OCI-LY1 (cell line): ENCODE results near the gene TCF21.

Experiments used
- H2AFZ ChIP-seq: fragments of 200-600 bp; sonication (generic), shearing (Covaris generic); 2 replicates; pipeline ENCODE4 v1.6.0; 2014; ENCODE audit warnings: antibody characterized with exemption, mild to moderate bottlenecking, low read length
- H3F3A ChIP-seq: fragments of 200-600 bp; sonication (generic), shearing (Covaris generic); 2 replicates; pipeline ENCODE4 v1.6.0; 2014; ENCODE audit warnings: mild to moderate bottlenecking, antibody characterized with exemption, low read length, moderate library complexity; ENCODE audit not compliant: insufficient read depth
- H3K27ac ChIP-seq: fragments of 200-600 bp; sonication (generic); 2 replicates; pipeline ENCODE4 v1.5.1; 2014; ENCODE audit warnings: low read length, mixed run types, mild to moderate bottlenecking, low read depth; ENCODE audit not compliant: poor library complexity, severe bottlenecking
- H3K27me3 ChIP-seq: fragments of 200-600 bp; sonication (generic); 2 replicates; pipeline ENCODE4 v1.6.0; 2014; ENCODE audit warnings: antibody characterized with exemption, mild to moderate bottlenecking, low read length, moderate library complexity; ENCODE audit not compliant: insufficient read depth
- H3K36me3 ChIP-seq: fragments of 200-600 bp; sonication (generic); 2 replicates; pipeline ENCODE4 v1.6.1; 2014; ENCODE audit warnings: mild to moderate bottlenecking, antibody characterized with exemption, low read length, moderate library complexity, mixed read lengths; ENCODE audit not compliant: insufficient read depth
- H3K4me1 ChIP-seq: fragments of 200-600 bp; sonication (generic); 2 replicates; pipeline ENCODE4 v1.5.1; 2014; ENCODE audit warnings: mild to moderate bottlenecking, low read length, moderate library complexity; ENCODE audit not compliant: insufficient read depth, severe bottlenecking
- H3K4me2 ChIP-seq: fragments of 200-600 bp; sonication (generic), shearing (Covaris generic); 2 replicates; pipeline ENCODE4 v1.6.1; 2014; ENCODE audit warnings: low read length
- H3K4me3 ChIP-seq: fragments of 200-600 bp; sonication (generic); 2 replicates; pipeline ENCODE4 v1.5.1; 2014; ENCODE audit warnings: low read length, low read depth, mild to moderate bottlenecking, mixed read lengths; ENCODE audit not compliant: poor library complexity, severe bottlenecking
- H3K79me2 ChIP-seq: fragments of 200-600 bp; shearing (Covaris generic); 2 replicates; pipeline ENCODE4 v1.6.1; 2016; ENCODE audit warnings: mixed run types, low read length, mixed read lengths; ENCODE audit not compliant: insufficient read depth
- H3K9ac ChIP-seq: fragments of 200-600 bp; sonication (generic), shearing (Covaris generic); 2 replicates; pipeline ENCODE4 v1.6.1; 2014; ENCODE audit warnings: mild to moderate bottlenecking, low read length, mixed read lengths
- H3K9me2 ChIP-seq: fragments of 200-600 bp; sonication (generic), shearing (Covaris generic); 2 replicates; pipeline ENCODE4 v1.6.1; 2014; ENCODE audit warnings: low read depth, mild to moderate bottlenecking, low read length, mixed read lengths
- H3K9me3 ChIP-seq: fragments of 200-600 bp; shearing (Covaris generic); 2 replicates; pipeline ENCODE4 v1.6.1; 2014; ENCODE audit warnings: low read length, mixed read lengths
- H4K20me1 ChIP-seq: fragments of 200-600 bp; sonication (generic), shearing (Covaris generic); 2 replicates; pipeline ENCODE4 v1.6.0; 2016; ENCODE audit warnings: mild to moderate bottlenecking, low read length; ENCODE audit not compliant: insufficient read depth
- EZH2 ChIP-seq: fragments of 200-600 bp; sonication (generic), shearing (Covaris generic); IDR thresholded peaks from 2 replicates; pipeline ENCODE4 v1.8.0; 2017; ENCODE audit warnings: borderline replicate concordance, mixed run types, mild to moderate bottlenecking, antibody characterized with exemption, low read length, moderate library complexity, mixed read lengths
- TF ChIP-seq, protein P1 (sequence below): fragments of 200-600 bp; sonication (generic), shearing (Covaris generic); IDR thresholded peaks from 2 replicates; pipeline ENCODE4 v1.5.1; 2017; ENCODE audit warnings: mild to moderate bottlenecking, antibody characterized with exemption, low read length, moderate library complexity, mixed read lengths

TCF21 gene

DNA sequence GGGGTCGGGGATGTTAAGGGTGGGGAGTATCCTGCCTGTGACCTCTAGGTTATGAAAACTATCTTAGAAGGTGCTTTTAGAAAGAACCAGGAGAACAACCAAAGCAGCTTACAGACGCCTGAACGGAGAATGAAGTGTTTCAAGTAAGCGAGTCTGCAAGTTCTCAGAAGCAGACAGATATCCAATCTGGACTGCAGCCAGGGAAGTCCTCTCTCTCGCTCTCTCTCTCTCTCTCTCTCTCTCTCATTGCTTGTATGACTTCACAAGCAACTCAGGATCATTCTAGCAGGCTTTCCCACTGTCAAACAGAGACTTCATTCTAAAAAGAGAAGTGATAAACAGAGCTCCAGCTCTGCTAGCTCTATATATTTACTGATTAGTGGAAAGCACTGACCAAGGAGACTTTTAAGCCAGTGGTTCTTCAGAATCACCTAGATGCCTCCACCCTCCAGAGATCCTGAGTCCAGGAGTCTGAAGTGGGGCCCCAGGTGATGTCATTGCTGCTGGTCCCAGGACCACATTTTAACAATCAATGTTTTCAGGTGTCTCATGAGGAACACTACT lies 6.0 kb downstream of the TCF21 start:
- H3K27ac ChIP-seq: no peak overlapping the region
- H3K4me1 ChIP-seq: no peaks in the 10 kb centered on the region
- H3K27me3 ChIP-seq: no peaks in the 10 kb centered on the region; the same call in 1 of the 2 replicates
- no peaks in the 10 kb centered on the region for H3K36me3 ChIP-seq
- H3K4me3 ChIP-seq: no peak overlapping the region
- H3K9ac ChIP-seq: no peak overlapping the region
- H3K9me2 ChIP-seq: no peaks in the 10 kb centered on the region
- no peaks in the 10 kb centered on the region for H4K20me1 ChIP-seq
- H3K4me2 ChIP-seq: no peak overlapping the region
- H3K9me3 ChIP-seq: no peaks in the 10 kb centered on the region
- no peaks in the 10 kb centered on the region for H3F3A ChIP-seq
- H2AFZ ChIP-seq: no peak overlapping the region
- H3K79me2 ChIP-seq: no peaks in the 10 kb centered on the region
- no peak for TF ChIP-seq EZH2
- TF ChIP-seq, protein P1, sequence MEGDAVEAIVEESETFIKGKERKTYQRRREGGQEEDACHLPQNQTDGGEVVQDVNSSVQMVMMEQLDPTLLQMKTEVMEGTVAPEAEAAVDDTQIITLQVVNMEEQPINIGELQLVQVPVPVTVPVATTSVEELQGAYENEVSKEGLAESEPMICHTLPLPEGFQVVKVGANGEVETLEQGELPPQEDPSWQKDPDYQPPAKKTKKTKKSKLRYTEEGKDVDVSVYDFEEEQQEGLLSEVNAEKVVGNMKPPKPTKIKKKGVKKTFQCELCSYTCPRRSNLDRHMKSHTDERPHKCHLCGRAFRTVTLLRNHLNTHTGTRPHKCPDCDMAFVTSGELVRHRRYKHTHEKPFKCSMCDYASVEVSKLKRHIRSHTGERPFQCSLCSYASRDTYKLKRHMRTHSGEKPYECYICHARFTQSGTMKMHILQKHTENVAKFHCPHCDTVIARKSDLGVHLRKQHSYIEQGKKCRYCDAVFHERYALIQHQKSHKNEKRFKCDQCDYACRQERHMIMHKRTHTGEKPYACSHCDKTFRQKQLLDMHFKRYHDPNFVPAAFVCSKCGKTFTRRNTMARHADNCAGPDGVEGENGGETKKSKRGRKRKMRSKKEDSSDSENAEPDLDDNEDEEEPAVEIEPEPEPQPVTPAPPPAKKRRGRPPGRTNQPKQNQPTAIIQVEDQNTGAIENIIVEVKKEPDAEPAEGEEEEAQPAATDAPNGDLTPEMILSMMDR: no peak

DNA sequence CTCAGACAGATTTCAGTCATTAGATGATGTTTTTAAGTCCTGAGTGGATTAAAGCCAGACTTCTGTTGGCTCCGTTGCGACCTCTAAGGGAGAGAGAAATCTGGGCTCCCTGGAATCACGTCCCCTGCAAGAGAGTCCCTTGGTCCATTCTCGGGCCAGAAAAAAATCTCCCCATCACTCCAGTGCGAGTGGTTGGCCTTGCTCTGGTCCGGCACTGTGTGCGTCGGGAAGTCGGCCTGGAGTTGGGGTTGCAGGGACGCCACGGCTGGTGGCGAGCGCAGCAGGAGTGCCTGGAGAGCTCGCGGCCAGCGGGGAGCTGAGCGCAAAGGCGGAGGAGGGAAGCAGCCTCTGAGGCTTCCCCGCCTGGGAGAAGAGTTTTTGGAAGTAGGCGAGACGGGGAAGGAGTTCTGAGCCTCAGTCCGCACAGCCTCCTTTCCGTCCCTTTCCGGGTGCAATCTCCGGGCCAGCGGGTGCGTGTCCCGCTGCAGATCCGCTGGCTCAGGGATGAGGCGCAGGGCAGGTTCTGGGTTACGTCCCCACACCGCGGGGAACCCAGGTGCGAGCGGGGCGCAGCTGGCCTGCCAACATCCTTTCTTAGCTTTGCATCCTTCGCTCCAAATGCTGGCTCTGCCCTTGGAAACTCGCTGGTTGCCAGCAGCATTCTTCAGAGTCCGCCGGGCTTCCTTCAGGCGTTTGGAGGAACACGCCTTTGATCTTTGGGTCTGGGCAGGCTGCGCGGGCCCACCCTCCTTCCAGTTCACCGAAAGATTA lies 6.8 kb downstream of the TCF21 start:
- H3F3A ChIP-seq: no peaks in the 10 kb centered on the region
- no peaks in the 10 kb centered on the region for H3K4me1 ChIP-seq
- no peaks in the 10 kb centered on the region for H3K36me3 ChIP-seq
- H2AFZ ChIP-seq: no peak overlapping the region
- H3K9me3 ChIP-seq: no peaks in the 10 kb centered on the region
- no peak overlapping the region for H3K27ac ChIP-seq
- no peaks in the 10 kb centered on the region; the same call in 1 of the 2 replicates for H3K27me3 ChIP-seq
- H3K9ac ChIP-seq: no peak overlapping the region
- H4K20me1 ChIP-seq: no peaks in the 10 kb centered on the region
- no peaks in the 10 kb centered on the region for H3K79me2 ChIP-seq
- no peaks in the 10 kb centered on the region for H3K9me2 ChIP-seq
- no peak overlapping the region for H3K4me2 ChIP-seq
- H3K4me3 ChIP-seq: no peak overlapping the region
- no peak for TF ChIP-seq EZH2
- TF ChIP-seq, protein P1: no peak

DNA sequence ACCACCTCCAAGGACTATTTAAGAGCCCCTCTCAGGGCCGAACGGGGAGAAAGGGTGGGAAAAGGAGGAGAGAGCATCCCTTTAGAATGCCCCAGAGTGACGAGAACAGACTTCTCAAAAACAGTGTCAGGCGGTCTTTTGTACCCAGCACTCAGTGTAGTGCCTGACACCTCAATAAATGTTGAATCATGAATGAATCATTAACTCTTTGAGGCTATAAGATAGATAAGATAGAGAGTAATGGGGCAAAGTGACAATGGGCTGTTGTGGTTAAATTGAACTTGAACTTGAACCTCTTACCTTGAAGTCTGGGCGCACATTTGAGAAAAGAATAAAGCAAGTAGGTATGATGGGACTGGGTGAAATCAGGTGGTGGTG lies 7.4 kb downstream of the TCF21 start:
- H3K4me1 ChIP-seq: no peaks in the 10 kb centered on the region
- no peak for TF ChIP-seq EZH2
- TF ChIP-seq, protein P1: no peak
- H3K4me2 ChIP-seq: no peak overlapping the region
- no peaks in the 10 kb centered on the region for H4K20me1 ChIP-seq
- no peak overlapping the region for H2AFZ ChIP-seq
- no peak overlapping the region for H3K4me3 ChIP-seq
- no peak overlapping the region for H3K9ac ChIP-seq
- H3F3A ChIP-seq: no peaks in the 10 kb centered on the region
- H3K9me3 ChIP-seq: no peaks in the 10 kb centered on the region
- no peaks in the 10 kb centered on the region for H3K36me3 ChIP-seq
- H3K9me2 ChIP-seq: no peaks in the 10 kb centered on the region
- H3K27ac ChIP-seq: no peak overlapping the region
- no peaks in the 10 kb centered on the region for H3K79me2 ChIP-seq
- H3K27me3 ChIP-seq: no peaks in the 10 kb centered on the region; the same call in 1 of the 2 replicates
